Measurements from ENCODE around the gene GIT2.

GRCh38 chr12:110001596-110001995 lies 5.4 kb upstream of the GIT2 start:
- TF ChIP-seq POLR2A (IDR thresholded peaks at IDR 0.05; ENCODE audit: low read depth, low read length) (no peak), TAF1 (IDR thresholded peaks at IDR 0.05; ENCODE audit: borderline replicate concordance, low read depth, low read length) (no peak), POLR2AphosphoS5 (IDR thresholded peaks at IDR 0.05; ENCODE audit: low read depth, low read length) (no peak)
